Measurements from ENCODE around the gene GTF3A.
A peak's percentile ranks its signal among the peaks of the same experiment; 100 is the strongest.
"Not testable (repeated sequence)": the region's sequence is repeated elsewhere in the genome, so short reads cannot be mapped to it uniquely, and the experiment has no call there.

The GTF3A gene

GRCh38 chr13:27424246-27425157 is at the start of gene GTF3A:
Gene GTF3A (plus strand): TSS chr13:27424619.
- peak; percentile 63 to 65 for DNase-seq (ENCODE audit: low read depth in 2 of 2)

GRCh38 chr13:27374650-27375049 is 49.8 kb upstream of the GTF3A start:
- DNase-seq (ENCODE audit: low read depth in 2 of 2), result peak; percentile 57 to 62

GRCh38 chr13:27375686-27376326 is 48.6 kb upstream of the GTF3A start:
- DNase-seq (ENCODE audit: low read depth in 2 of 2), result peak; percentile 47 to 50

- DNase-seq (ENCODE audit: low read depth in 2 of 2), result no peak
Measured at GRCh38 chr13:27379126-27379525, 45.3 kb upstream of the GTF3A start.

- DNase-seq (ENCODE audit: low read depth in 2 of 2), result peak in 1 of 2 experiments; percentile 29
Measured at GRCh38 chr13:27379694-27380641, 44.5 kb upstream of the GTF3A start.

- DNase-seq (ENCODE audit: low read depth in 2 of 2), result no peak
Measured at GRCh38 chr13:27381601-27382000, 42.8 kb upstream of the GTF3A start.

GRCh38 chr13:27383104-27383921 is 41.1 kb upstream of the GTF3A start:
- no peak for DNase-seq (ENCODE audit: low read depth in 2 of 2)

- no peak for DNase-seq (ENCODE audit: low read depth in 2 of 2)
Measured at GRCh38 chr13:27384285-27384684, 40.1 kb upstream of the GTF3A start.

- DNase-seq (ENCODE audit: low read depth in 2 of 2), result no peak
Measured at GRCh38 chr13:27388241-27388640, 36.2 kb upstream of the GTF3A start.

- no peak for DNase-seq (ENCODE audit: low read depth in 2 of 2)
Measured at GRCh38 chr13:27389891-27390290, 34.5 kb upstream of the GTF3A start.

GRCh38 chr13:27391471-27391870 is 32.9 kb upstream of the GTF3A start:
- no peak for DNase-seq (ENCODE audit: low read depth in 2 of 2)

GRCh38 chr13:27393101-27393500 is 31.3 kb upstream of the GTF3A start:
- no peak for DNase-seq (ENCODE audit: low read depth in 2 of 2)

- DNase-seq (ENCODE audit: low read depth in 2 of 2), result no peak
Measured at GRCh38 chr13:27395007-27395510, 29.4 kb upstream of the GTF3A start.

GRCh38 chr13:27396252-27396846 is 28.1 kb upstream of the GTF3A start:
- no peak for DNase-seq (ENCODE audit: low read depth in 2 of 2)

- DNase-seq (ENCODE audit: low read depth in 2 of 2), result no peak
Measured at GRCh38 chr13:27398360-27398759, 26.1 kb upstream of the GTF3A start.

GRCh38 chr13:27400405-27400804 is 24.0 kb upstream of the GTF3A start:
- not testable (repeated sequence) for DNase-seq (ENCODE audit: low read depth in 2 of 2)

- no peak for DNase-seq (ENCODE audit: low read depth in 2 of 2)
Measured at GRCh38 chr13:27401210-27401609, 23.2 kb upstream of the GTF3A start.

- DNase-seq (ENCODE audit: low read depth in 2 of 2), result peak; percentile 67 to 71
Measured at GRCh38 chr13:27403203-27403678, 21.2 kb upstream of the GTF3A start.

- no peak for DNase-seq (ENCODE audit: low read depth in 2 of 2)
Measured at GRCh38 chr13:27403727-27404385, 20.6 kb upstream of the GTF3A start.

GRCh38 chr13:27404680-27405079 is 19.7 kb upstream of the GTF3A start:
- no peak for DNase-seq (ENCODE audit: low read depth in 2 of 2)

Data from fibroblast of skin of left quadriceps (primary cell).